Pons (tissue), 1 donor: ENCODE results near the gene SUFU.

Experiments used
- DNase-seq: peaks from one replicate; pipeline ENCODE4 v3.0.0-alpha.2; 2016; ENCODE audit warnings: low spot score

The SUFU gene

DNA sequence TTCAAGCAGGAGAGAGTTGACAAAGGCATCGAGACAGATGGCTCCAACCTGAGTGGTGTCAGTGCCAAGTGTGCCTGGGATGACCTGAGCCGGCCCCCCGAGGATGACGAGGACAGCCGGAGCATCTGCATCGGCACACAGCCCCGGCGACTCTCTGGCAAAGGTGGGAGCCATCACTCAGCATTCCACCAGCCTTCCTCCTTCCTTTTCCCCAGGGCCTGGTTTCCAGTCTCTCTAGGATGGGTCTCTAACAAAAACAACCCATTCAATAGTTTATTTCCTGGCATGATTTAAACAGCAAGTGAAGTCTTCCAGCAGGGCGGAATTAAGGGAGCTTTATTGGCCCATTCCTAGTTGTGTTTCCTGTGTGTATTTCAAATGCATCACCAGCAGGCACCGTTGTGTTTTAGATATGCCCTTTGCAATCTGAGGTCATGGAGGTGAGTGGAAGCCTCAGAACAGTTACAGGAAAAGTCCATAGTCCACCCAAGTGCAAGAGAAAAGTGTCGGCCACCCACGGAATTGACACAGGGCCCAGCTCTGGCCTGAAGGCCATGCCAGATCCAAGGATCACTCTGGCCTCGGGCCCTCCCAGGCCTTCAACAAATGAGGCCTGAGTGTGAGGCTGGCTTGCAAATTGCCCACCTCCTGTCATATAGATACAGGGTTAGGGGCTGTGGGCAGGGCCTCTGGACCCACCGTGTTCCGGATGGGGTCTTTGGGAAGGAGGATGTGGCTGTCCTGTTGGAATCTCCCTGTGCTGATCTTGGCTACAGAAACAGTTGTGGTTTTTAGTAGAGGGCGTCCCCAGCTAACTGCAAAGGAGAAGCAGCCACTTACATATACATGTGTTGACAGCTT lies 93.6 kb downstream of the SUFU start:
- no peak for DNase-seq

DNA sequence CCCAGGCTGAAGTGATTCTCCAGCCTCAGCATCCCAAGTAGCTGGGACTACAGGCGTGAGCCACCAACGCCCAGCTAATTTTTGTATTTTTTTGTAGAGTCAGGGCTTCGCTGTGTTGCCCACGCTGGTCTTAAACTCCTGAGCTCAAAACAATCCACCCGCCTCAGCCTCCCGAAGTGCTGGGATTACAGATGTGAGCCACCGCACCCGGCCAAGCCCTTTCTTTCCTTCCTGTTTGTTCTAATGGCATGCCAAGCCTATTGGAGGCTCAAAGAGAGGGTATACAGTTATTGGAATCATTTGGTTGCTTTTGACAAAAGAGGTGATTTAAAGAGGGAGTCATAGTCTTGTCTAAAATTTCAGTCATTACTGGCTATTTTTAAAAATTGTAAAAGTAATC lies 94.5 kb downstream of the SUFU start:
- no peak for DNase-seq

DNA sequence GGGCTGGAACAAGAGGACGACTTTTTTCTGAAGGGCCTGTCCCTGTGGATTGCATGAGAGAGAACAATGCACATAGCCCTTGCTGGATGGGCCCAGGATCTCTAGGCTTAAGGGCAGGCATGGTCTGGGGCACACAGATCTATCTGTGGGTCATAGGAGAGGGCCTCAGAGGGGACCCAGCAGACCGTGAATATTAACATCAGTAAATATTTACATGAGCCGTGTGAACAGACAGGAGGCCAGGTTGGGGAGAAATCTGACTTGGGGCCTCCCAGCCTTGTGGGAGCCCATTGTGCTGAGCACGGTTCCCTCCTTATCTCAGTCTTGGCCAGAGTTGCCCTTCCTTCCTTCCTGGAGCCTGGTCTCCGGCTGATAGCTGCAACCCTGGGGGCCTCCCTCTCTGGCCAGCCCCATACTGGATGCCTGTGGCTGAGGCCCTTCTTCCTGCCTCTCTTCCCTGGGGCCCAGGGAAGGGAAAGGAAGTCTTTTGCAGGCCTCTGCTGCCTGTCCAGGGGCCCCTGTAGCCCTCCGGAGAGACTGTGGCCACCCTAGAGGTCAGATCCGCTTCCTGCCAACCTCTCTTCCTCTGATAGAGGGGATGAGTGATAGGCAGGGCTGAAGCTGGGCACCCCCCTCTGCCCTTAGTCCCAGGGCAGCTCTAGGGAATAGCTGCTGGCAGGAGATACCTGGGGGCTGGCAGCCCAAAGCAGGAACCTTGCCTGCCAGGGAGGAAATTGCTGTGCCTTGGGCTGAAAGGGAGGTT lies 96.0 kb downstream of the SUFU start:
- DNase-seq: no peak

- DNase-seq: no peak
These were observed 97.0 kb downstream of the SUFU start for GRCh38 chr10:102600816-102601215.

DNA sequence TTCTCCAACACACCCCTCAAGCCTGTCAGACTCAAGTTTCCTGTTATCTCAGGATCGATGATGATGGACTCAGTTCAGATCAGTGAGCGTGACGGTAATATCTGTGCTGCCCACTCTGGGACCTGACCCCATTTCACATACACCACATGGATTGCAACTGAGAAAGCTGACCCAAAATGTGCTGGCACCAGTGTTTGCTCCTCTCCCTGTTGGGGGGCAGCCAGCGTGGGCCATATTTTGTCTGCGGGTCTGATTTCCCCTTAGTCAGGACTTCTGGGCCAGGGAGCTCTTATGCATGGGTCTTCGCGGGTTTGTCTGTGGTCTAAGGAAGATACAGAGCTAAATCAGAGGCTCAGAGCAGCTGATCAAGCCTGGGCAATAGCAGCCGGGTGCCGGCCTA lies 97.9 kb downstream of the SUFU start:
- DNase-seq: no peak

GRCh38 chr10:102602272-102603045 lies 98.7 kb downstream of the SUFU start:
- DNase-seq: no peak

- no peak for DNase-seq
These were observed 100.2 kb downstream of the SUFU start for GRCh38 chr10:102603946-102604345.

DNA sequence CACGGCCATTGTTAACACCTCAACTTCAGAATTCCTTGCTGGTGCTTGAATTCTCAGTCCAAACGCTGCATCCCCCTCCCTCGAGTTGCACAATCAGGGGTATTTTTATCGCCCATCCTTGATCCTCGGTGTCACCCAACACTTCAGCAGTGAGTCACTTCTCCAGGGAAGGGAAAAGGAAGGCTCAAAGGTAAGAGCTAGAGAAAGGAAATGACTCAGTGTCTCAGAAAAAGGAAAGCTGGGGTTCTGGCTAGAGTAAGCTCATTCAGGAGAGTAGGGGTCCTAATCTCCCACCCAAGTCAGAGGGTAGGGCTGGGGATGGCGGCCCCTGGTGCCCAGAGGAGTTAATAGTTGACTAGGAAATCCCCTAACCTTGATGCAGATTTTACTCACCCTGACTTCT lies 100.7 kb downstream of the SUFU start:
- DNase-seq: no peak

GRCh38 chr10:102605712-102606111 lies 101.9 kb downstream of the SUFU start:
- no peak for DNase-seq

- DNase-seq: no peak
These were observed 104.7 kb downstream of the SUFU start for GRCh38 chr10:102608487-102608886.

DNA sequence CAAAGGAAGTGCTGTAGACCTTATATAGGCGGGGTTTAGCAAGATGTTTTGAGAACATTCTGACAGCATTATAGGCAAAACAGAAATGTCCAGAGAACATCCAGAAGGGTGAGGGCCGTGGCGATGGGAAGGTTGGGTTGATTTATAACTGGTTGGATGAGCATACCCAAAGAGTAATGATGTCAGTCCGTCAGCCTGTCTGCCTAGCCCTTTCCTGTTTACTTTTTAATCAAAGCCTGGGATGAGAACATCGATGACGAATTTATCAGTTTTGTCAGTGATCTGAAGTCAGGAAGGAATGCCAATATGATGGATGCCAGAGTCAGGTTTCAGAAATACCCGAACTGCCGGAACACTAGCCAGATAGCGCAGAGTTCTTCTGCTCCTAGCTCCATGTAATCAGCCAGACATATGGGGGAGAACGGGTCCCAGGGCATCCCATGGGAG lies 106.7 kb downstream of the SUFU start:
- DNase-seq: no peak

DNA sequence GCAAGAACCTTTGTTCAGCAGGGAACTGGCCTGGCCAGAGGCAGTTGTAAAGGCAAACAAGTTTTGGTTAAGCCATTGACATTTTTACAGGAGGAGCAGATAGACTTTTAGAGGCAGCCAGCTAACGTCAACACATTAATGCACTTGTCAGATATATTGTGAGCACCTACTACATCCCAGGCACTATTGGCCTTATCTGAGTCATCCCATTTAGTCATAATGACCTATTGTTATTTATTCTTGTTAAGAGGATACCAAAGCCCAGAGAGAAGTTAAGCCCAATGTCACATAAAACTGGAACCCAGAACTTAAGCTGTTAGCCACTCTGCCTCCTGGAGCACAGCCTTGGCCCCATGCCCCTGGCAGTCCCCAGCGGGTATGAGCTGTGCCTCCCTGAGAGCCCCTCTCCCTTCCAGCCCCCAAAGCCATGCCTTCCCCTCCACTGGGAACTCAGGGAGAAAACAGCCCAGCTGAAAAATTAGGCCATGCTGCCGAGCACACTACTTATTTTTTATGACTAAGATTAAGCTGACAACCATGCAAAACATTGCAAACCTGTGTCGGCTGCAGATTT lies 107.8 kb downstream of the SUFU start:
- no peak for DNase-seq

DNA sequence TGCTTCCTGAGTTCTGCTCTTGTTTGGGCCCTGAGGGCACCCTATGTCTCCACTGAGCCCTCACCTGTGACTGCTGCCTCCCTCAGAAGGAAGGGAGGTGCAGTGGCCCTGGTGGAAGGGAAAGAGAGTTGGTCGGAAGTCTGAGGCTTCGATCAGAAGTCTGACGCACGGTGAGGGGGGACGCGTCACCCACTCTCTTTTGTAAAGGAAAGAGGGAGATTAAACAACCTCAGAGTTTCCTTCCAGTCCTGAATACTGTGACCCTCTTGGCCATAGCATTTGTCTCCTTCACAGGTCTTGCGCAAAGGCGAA lies 109.1 kb downstream of the SUFU start:
- no peak for DNase-seq

GRCh38 chr10:102613286-102613685 lies 109.5 kb downstream of the SUFU start:
- no peak for DNase-seq

- DNase-seq: no peak
These were observed 110.0 kb downstream of the SUFU start for GRCh38 chr10:102613785-102614184.

DNA sequence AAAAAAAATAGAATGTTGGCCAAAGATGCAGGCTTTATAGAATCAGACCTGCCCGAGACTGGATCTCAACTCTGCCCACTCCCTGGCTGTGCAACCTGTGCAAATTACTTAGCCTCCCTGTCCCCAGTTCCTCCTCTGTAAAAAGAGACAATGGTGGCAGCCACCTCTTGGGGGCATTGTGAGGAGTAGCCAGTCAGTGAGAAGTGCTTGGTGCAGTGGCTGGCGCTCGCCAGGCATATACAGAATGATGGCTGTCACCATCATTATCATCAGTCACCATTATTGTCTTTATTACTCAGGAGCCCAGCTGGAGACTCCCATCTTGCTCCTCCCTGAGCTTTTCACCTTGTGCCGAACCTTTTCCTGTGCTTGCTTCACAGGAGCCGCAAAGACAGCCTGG lies 111.1 kb downstream of the SUFU start:
- no peak for DNase-seq

DNA sequence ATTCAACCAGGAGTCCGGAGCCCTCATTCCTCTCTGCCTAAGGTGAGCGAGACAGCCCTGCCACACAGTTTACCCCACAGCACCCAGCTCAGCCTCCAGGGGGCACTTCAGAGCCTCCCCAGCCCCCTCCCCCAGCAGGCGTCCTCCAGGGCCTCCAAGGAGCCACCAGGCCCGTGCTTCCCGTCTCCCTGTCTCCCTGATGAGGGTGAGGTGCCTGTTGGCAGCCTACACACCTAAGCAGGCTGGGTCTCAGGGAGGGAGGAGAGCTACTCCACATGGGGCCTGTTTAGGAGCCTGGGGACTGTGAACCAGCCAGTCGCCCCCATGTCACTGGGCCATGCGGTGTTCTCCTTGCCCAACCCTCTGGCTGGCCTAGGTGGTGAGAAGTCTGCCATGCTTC lies 111.6 kb downstream of the SUFU start:
- DNase-seq: no peak

- DNase-seq: no peak
These were observed 112.4 kb downstream of the SUFU start for GRCh38 chr10:102616066-102616770.

DNA sequence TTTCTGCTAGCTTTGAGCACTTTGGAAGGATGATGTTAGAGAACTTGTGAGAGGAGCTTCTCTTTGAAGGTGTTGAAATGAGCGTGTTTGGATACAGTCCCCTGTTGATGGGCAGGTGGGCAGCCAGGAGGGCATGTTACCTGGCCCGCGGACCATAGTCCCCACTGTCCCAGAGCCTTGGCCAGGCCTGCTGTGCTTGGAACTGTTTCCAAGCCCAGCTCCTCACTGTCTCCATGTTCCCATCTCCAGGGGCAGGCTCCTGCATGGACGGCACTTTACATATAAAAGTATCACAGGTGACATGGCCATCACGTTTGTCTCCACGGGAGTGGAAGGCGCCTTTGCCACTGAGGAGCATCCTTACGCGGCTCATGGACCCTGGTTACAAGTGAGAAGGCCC lies 113.3 kb downstream of the SUFU start:
- DNase-seq: no peak

DNA sequence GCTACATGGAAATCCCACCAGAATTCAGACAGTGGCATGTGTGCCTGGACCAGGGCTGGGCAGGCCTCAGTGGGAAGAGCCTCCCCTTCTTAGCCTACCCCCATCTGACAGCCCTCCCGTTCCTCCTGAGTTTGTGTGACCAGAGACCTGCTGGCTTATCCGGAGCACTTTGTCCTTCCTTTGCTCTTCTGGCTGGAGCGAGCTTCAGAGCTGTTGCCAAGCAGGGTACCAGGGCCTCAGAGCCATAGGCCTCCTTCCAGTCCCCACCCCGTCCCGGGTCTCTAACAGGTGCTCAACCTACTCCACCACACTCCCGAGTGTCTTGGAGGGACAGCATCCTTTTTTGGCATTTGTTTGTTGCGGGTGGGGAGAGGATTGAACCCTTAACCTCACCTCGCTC lies 114.0 kb downstream of the SUFU start:
- DNase-seq: no peak

- DNase-seq: no peak
These were observed 115.7 kb downstream of the SUFU start for GRCh38 chr10:102619281-102619981.
